GM19372 (cell line): Measurements from ENCODE around the gene UBR2.
A peak's percentile ranks its signal among the peaks of the same experiment; 100 is the strongest.

Source experiments
- ATAC-seq: cut with Tn5 transposase; IDR thresholded peaks from one replicate; pipeline ENCODE4 v1.9.1; 2021; ENCODE audit warnings: mild to moderate bottlenecking, low read depth, moderate library complexity; ENCODE audit not compliant: unreplicated experiment

Gene UBR2

GRCh38 chr6:42563697-42564505 is at the start of gene UBR2:
UBR2 (plus strand) TSS chr6:42564029; CDS start chr6:42564320, 291 bp downstream.
- ATAC-seq: peak; percentile 95

GRCh38 chr6:42514745-42515144 is 49.1 kb upstream of the UBR2 start:
- no peak for ATAC-seq

DNA sequence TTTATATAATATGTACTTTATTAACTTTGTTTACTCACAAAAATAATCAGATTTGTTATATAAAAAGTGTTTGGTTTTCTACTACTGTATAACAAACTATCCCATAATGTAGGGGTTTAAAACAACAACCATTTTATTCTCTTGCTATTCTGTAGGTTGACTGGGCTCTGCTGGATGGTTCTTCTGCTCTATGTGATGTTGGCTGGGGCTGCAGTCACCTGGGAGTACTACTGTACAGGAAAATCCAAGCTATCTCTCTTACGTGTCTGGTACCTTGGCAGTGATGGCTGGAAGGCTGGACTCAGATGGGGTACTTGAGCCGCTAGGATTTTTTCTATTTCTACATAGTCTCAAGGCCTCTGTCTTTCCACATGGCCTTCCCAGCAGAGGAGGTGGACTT is 44.0 kb upstream of the UBR2 start:
- no peak for ATAC-seq

DNA sequence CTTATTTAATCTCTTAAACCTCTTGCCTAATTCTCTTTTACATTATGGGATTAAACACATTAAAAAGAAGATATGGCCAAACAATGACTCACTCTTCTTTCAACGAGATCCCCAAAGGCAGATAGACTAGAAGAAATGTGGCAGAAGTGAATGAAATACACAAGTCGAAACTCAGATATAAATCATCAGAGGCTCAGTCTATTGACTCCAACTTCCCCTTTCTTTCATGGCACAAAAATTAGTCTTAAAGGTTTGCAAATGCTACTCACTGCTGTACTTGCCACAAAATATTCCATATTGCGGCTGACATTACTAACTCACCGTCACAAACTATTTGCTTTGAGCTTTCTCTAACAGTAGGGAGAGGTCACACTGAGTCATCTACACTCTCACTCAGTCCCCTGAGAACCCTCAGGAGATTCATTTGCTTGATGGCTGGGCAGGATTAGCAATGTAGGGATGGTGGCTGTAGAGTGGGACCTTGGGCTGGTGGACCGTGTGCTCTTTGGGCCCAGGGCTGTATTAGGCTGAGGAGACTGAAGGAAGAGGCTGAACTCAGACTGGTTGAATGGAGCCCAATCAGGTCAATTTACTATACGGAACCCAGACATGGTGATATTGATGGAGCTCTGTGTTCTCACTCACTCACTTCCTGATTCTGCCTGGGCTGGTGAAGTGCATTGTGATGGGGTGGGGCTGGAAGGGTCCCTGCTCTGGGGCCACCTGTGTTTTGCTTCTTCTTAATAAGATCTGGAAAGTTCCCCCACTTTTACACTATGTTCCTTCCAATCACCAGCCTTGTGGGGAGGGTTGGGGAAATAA is 42.8 kb upstream of the UBR2 start:
- ATAC-seq: no peak

GRCh38 chr6:42522036-42522435 is 41.8 kb upstream of the UBR2 start:
- ATAC-seq: no peak

- ATAC-seq: no peak
Observed at GRCh38 chr6:42522942-42523814, 40.7 kb upstream of the UBR2 start.

DNA sequence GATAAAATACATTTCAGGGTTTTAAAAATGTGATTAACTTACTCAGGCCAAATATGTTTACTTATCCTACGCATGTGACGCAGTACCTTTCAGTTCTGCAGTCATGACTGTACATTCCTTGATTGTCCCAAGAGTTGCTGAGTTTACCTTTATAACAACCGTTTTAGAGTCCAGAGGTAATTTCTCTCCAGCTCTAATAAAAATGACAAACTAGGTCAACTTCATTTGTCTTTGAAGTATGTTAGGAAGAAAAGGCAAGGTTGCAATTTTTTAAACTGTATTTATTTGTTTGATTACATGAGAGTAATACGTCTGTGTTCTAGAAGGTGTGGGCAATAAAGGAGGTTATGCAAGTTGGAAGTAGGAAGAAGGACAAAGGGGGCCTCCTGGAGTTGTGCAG is 38.6 kb upstream of the UBR2 start:
- ATAC-seq: no peak

DNA sequence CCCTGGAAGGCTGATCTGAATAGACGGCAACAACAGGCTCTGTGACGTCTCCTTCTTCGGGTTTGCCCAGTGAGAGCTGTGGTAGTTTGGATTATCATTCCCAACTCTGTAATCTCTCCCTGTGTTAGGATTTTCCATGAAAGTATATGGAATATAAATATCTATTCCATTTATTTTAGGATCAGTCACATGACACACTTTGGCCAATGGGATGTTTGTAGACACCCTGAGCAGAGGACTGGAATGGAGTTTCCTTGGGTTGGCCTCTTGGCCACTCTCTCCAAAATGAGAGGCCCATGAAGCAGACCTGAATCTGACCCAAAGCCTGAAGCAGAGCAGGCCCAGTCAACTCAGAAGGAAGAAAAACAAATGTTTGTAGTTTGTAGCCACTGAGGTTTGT is 37.2 kb upstream of the UBR2 start:
- ATAC-seq: no peak

- no peak for ATAC-seq
Observed at GRCh38 chr6:42527204-42527603, 36.6 kb upstream of the UBR2 start.

GRCh38 chr6:42530296-42530695 is 33.5 kb upstream of the UBR2 start:
- ATAC-seq: no peak

- no peak for ATAC-seq
Observed at GRCh38 chr6:42530751-42531150, 33.1 kb upstream of the UBR2 start.

- no peak for ATAC-seq
Observed at GRCh38 chr6:42532038-42532669, 31.7 kb upstream of the UBR2 start.

GRCh38 chr6:42533794-42534193 is 30.0 kb upstream of the UBR2 start:
- ATAC-seq: no peak

GRCh38 chr6:42537536-42537935 is 26.3 kb upstream of the UBR2 start:
- ATAC-seq: no peak

DNA sequence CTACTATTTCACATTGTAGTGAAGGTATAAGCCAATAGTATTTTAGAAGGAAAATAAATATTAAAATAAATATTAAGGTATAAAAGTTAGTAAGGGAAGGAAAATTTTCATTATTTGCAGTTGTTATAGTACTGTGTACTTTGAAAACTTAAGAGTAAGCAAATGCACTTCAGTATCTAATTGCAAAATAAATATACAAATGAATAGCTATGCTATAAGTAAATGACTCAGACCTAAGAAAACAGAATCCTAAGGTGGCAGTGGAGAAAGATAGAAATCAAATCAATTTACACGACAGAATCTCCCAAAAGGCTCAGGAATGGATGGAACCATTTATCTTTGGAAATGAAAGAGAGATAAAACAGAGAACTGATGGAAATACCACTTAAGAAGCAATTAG is 24.7 kb upstream of the UBR2 start:
- no peak for ATAC-seq

DNA sequence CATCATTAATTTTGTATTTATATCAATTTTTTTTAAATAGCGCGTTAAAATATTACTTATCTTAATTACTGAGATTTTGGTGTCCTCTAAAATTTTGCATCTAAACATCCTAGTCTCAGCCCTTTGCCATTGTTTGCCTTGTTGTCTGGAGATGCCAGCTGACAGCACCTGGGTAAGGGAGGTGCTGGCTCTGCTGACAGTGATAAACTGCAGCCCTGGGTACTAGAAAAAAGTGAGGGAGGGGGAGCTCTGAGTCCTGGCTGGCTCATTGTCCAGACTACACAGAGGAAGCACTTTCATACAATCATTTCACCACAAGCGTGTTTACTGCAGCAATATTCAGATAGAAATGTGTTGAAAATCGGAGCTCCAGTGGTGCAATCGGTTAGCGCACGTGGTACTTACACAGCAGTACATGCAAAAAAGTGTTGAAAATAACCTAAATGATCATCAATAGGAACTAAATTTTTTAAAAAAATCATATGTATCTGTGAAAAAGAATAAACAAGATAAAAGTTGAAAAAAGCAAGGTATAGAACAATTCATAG is 18.5 kb upstream of the UBR2 start:
- ATAC-seq: no peak

- ATAC-seq: peak; percentile 67
Observed at GRCh38 chr6:42547407-42548329, 16.2 kb upstream of the UBR2 start.

- ATAC-seq: no peak
Observed at GRCh38 chr6:42550277-42550676, 13.6 kb upstream of the UBR2 start.

DNA sequence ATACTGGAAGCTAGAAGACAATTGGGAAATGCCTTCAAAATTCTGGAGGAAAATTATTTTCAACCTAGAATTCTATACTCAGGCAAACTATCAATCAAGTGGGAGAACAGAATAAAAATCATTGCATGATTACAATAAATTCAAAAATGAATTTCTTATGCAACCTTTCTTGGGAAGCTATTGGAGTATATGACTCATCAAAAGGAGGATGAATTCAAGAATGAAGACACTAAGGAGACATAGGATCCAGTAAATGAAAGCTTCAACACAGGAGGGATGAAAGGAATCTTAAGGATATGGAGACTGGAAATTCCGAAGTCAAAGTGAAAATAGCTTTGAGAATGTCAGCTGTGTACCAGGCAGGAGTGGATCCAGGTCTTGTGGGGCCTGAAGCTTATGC is 12.6 kb upstream of the UBR2 start:
- ATAC-seq: no peak
